Measurements from ENCODE around the gene CHD6.

CHD6 gene

GRCh38 chr20:41654884-41655283 is 36.7 kb upstream of the CHD6 start:
- no peak for TF ChIP-seq CTCF (IDR thresholded peaks at IDR 0.05; ENCODE audit: unreplicated experiment in 3 of 3)
- Mint-ChIP-seq H3K4me3 (no peak overlapping the region), H3K27ac (no peak overlapping the region), H3K9me3 (no peaks in the 10 kb centered on the region), H3K4me1 (peaks cover 5% of the 10 kb centered on the region), H3K27me3 (ENCODE audit: low read depth) (peaks cover 15% of the 10 kb centered on the region), H3K36me3 (ENCODE audit: low read depth) (no peaks in the 10 kb centered on the region)

GRCh38 chr20:41654292-41654691 is 36.1 kb upstream of the CHD6 start:
- Mint-ChIP-seq H3K27ac (no peak overlapping the region), H3K9me3 (no peaks in the 10 kb centered on the region), H3K4me1 (peaks cover 5% of the 10 kb centered on the region), H3K36me3 (ENCODE audit: low read depth) (no peaks in the 10 kb centered on the region), H3K27me3 (ENCODE audit: low read depth) (peaks cover 9% of the 10 kb centered on the region), H3K4me3 (no peak overlapping the region)
- no peak for TF ChIP-seq CTCF (IDR thresholded peaks at IDR 0.05; ENCODE audit: unreplicated experiment in 3 of 3)

- peaks cover 5% of the 10 kb centered on the region for H3K27me3 Mint-ChIP-seq (ENCODE audit: low read depth)
- peak overlapping the region in 2 of 3 experiments; percentile 20 to 60 for H3K27ac Mint-ChIP-seq
- H3K36me3 Mint-ChIP-seq (ENCODE audit: low read depth), result no peaks in the 10 kb centered on the region
- no peaks in the 10 kb centered on the region for H3K9me3 Mint-ChIP-seq
- TF ChIP-seq CTCF (IDR thresholded peaks at IDR 0.05; ENCODE audit: unreplicated experiment in 3 of 3), result no peak
- no peak overlapping the region for H3K4me3 Mint-ChIP-seq
- H3K4me1 Mint-ChIP-seq, result peaks cover 5% of the 10 kb centered on the region
Measured at GRCh38 chr20:41650231-41650948, 32.2 kb upstream of the CHD6 start.

GRCh38 chr20:41649489-41649888 is 31.3 kb upstream of the CHD6 start:
- Mint-ChIP-seq H3K27me3 (ENCODE audit: low read depth) (no peaks in the 10 kb centered on the region), H3K27ac (peak overlapping the region in 2 of 3 experiments; percentile 39 to 60), H3K4me3 (no peak overlapping the region), H3K36me3 (ENCODE audit: low read depth) (no peaks in the 10 kb centered on the region), H3K4me1 (peaks cover 5% of the 10 kb centered on the region), H3K9me3 (no peaks in the 10 kb centered on the region)
- TF ChIP-seq CTCF (IDR thresholded peaks at IDR 0.05; ENCODE audit: unreplicated experiment in 3 of 3), result no peak

- H3K36me3 Mint-ChIP-seq (ENCODE audit: low read depth), result no peaks in the 10 kb centered on the region
- no peak overlapping the region for H3K4me3 Mint-ChIP-seq
- no peaks in the 10 kb centered on the region for H3K9me3 Mint-ChIP-seq
- TF ChIP-seq CTCF (IDR thresholded peaks at IDR 0.05; ENCODE audit: unreplicated experiment in 3 of 3), result no peak
- peaks cover 4% of the 10 kb centered on the region for H3K27me3 Mint-ChIP-seq (ENCODE audit: low read depth)
- peaks cover 8% of the 10 kb centered on the region for H3K4me1 Mint-ChIP-seq
- H3K27ac Mint-ChIP-seq, result no peak overlapping the region
Measured at GRCh38 chr20:41645372-41645771, 27.2 kb upstream of the CHD6 start.

- Mint-ChIP-seq H3K27ac (no peak overlapping the region), H3K9me3 (no peaks in the 10 kb centered on the region), H3K4me1 (peaks cover 13% of the 10 kb centered on the region), H3K27me3 (ENCODE audit: low read depth) (peaks cover 10% of the 10 kb centered on the region), H3K4me3 (no peak overlapping the region), H3K36me3 (ENCODE audit: low read depth) (no peaks in the 10 kb centered on the region)
- no peak for TF ChIP-seq CTCF (IDR thresholded peaks at IDR 0.05; ENCODE audit: unreplicated experiment in 3 of 3)
Measured at GRCh38 chr20:41643504-41643938, 25.3 kb upstream of the CHD6 start.

Data from nephron (organoid).